ENCODE data around the gene CERKL. TPM values are rescaled to one million over a fixed set of nuclear protein-coding genes. Genes with fewer than 3 reads are reported as not detected.

Gene CERKL
- total RNA-seq, 1 donor from 2014 or later, result not detected

GRCh38 chr2:181694271-181694670 lies 37.4 kb upstream of the CERKL start:
- Mint-ChIP-seq H3K27ac (ENCODE audit: unreplicated experiment) (no peak overlapping the region), H3K27me3 (ENCODE audit: low read depth) (peaks cover 37% of the 10 kb centered on the region), H3K4me3 (ENCODE audit: unreplicated experiment) (no peak overlapping the region), H3K4me1 (ENCODE audit: low read depth) (peaks cover 3% of the 10 kb centered on the region), H3K9me3 (ENCODE audit: low read depth) (no peaks in the 10 kb centered on the region), H3K36me3 (ENCODE audit: low read depth) (no peaks in the 10 kb centered on the region)
- no peak for DNase-seq (ENCODE audit: low spot score)
- no peak for TF ChIP-seq CTCF (IDR thresholded peaks at IDR 0.05)

GRCh38 chr2:181690860-181691259 lies 34.0 kb upstream of the CERKL start:
- Mint-ChIP-seq H3K9me3 (ENCODE audit: low read depth) (no peaks in the 10 kb centered on the region), H3K4me3 (ENCODE audit: unreplicated experiment) (no peak overlapping the region), H3K27ac (ENCODE audit: unreplicated experiment) (no peak overlapping the region), H3K36me3 (ENCODE audit: low read depth) (no peaks in the 10 kb centered on the region), H3K27me3 (ENCODE audit: low read depth) (peaks cover 52% of the 10 kb centered on the region), H3K4me1 (ENCODE audit: low read depth) (no peaks in the 10 kb centered on the region)
- no peak for DNase-seq (ENCODE audit: low spot score)
- TF ChIP-seq CTCF (IDR thresholded peaks at IDR 0.05), result no peak

- Mint-ChIP-seq H3K27me3 (ENCODE audit: low read depth) (peaks cover 79% of the 10 kb centered on the region), H3K36me3 (ENCODE audit: low read depth) (no peaks in the 10 kb centered on the region), H3K4me3 (ENCODE audit: unreplicated experiment) (no peak overlapping the region), H3K27ac (ENCODE audit: unreplicated experiment) (no peak overlapping the region), H3K4me1 (ENCODE audit: low read depth) (peaks cover 20% of the 10 kb centered on the region), H3K9me3 (ENCODE audit: low read depth) (no peaks in the 10 kb centered on the region)
- no peak for TF ChIP-seq CTCF (IDR thresholded peaks at IDR 0.05)
- DNase-seq (ENCODE audit: low spot score), result no peak
Observed at GRCh38 chr2:181686576-181687185, 29.8 kb upstream of the CERKL start.

GRCh38 chr2:181685150-181685688 lies 28.3 kb upstream of the CERKL start:
- TF ChIP-seq CTCF (IDR thresholded peaks at IDR 0.05), result no peak
- Mint-ChIP-seq H3K36me3 (ENCODE audit: low read depth) (no peaks in the 10 kb centered on the region), H3K27me3 (ENCODE audit: low read depth) (peaks cover 86% of the 10 kb centered on the region), H3K27ac (ENCODE audit: unreplicated experiment) (no peak overlapping the region), H3K4me1 (ENCODE audit: low read depth) (peaks cover 34% of the 10 kb centered on the region), H3K9me3 (ENCODE audit: low read depth) (no peaks in the 10 kb centered on the region), H3K4me3 (ENCODE audit: unreplicated experiment) (no peak overlapping the region)
- DNase-seq (ENCODE audit: low spot score), result peak; percentile 61

GRCh38 chr2:181684454-181685149 lies 27.7 kb upstream of the CERKL start:
- no peak overlapping the region for H3K27ac Mint-ChIP-seq (ENCODE audit: unreplicated experiment)
- no peak overlapping the region for H3K4me3 Mint-ChIP-seq (ENCODE audit: unreplicated experiment)
- TF ChIP-seq CTCF (IDR thresholded peaks at IDR 0.05), result no peak
- H3K27me3 Mint-ChIP-seq (ENCODE audit: low read depth), result peaks cover 86% of the 10 kb centered on the region
- H3K4me1 Mint-ChIP-seq (ENCODE audit: low read depth), result peaks cover 35% of the 10 kb centered on the region
- DNase-seq (ENCODE audit: low spot score), result no peak
- no peaks in the 10 kb centered on the region for H3K36me3 Mint-ChIP-seq (ENCODE audit: low read depth)
- no peaks in the 10 kb centered on the region for H3K9me3 Mint-ChIP-seq (ENCODE audit: low read depth)
